ENCODE data around the gene SLC25A27.

Gene SLC25A27

GRCh38 chr6:46648869-46649492 lies 3.8 kb upstream of the SLC25A27 start:
- no peak overlapping the region for H3K9ac ChIP-seq (ENCODE audit: low read length)
- no peak overlapping the region for H3K27ac ChIP-seq (ENCODE audit: low read length)
- H3K9me2 ChIP-seq (replicated peaks; ENCODE audit: insufficient read depth, low read length), result no peaks in the 10 kb centered on the region
- H3K4me2 ChIP-seq (ENCODE audit: low read depth, low read length), result no peak overlapping the region
- no peaks in the 10 kb centered on the region for H3K27me3 ChIP-seq (replicated peaks; ENCODE audit: insufficient read depth, low read length)
- H3K4me3 ChIP-seq (ENCODE audit: low read length), result no peak overlapping the region
- H3K9me3 ChIP-seq (replicated peaks; ENCODE audit: insufficient read depth, low read length), result no peaks in the 10 kb centered on the region
- H3K79me2 ChIP-seq (ENCODE audit: low read length), result no peaks in the 10 kb centered on the region
- H2AFZ ChIP-seq (ENCODE audit: low read length), result no peak overlapping the region
- no peaks in the 10 kb centered on the region for H3K4me1 ChIP-seq (ENCODE audit: low read length)
- no peaks in the 10 kb centered on the region for H3F3A ChIP-seq (ENCODE audit: insufficient read depth, low read length)
- DNase-seq, result no peak
- no peaks in the 10 kb centered on the region for H3K36me3 ChIP-seq (replicated peaks; ENCODE audit: insufficient read depth, low read length)
- TF ChIP-seq EZH2phosphoT487 (IDR thresholded peaks at IDR 0.05; ENCODE audit: low read length) (no peak), EZH2 (optimal IDR thresholded peaks at IDR 0.05; ENCODE audit: low read depth, low read length) (no peak)
- TF ChIP-seq, protein P1, sequence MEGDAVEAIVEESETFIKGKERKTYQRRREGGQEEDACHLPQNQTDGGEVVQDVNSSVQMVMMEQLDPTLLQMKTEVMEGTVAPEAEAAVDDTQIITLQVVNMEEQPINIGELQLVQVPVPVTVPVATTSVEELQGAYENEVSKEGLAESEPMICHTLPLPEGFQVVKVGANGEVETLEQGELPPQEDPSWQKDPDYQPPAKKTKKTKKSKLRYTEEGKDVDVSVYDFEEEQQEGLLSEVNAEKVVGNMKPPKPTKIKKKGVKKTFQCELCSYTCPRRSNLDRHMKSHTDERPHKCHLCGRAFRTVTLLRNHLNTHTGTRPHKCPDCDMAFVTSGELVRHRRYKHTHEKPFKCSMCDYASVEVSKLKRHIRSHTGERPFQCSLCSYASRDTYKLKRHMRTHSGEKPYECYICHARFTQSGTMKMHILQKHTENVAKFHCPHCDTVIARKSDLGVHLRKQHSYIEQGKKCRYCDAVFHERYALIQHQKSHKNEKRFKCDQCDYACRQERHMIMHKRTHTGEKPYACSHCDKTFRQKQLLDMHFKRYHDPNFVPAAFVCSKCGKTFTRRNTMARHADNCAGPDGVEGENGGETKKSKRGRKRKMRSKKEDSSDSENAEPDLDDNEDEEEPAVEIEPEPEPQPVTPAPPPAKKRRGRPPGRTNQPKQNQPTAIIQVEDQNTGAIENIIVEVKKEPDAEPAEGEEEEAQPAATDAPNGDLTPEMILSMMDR (IDR thresholded peaks at IDR 0.05; ENCODE audit: low read length), result no peak
- H4K20me1 ChIP-seq (ENCODE audit: insufficient read depth, low read length), result no peaks in the 10 kb centered on the region

- H3K27me3 ChIP-seq (replicated peaks; ENCODE audit: insufficient read depth, low read length), result no peaks in the 10 kb centered on the region
- H3K9me2 ChIP-seq (replicated peaks; ENCODE audit: insufficient read depth, low read length), result no peaks in the 10 kb centered on the region
- no peaks in the 10 kb centered on the region for H3K9me3 ChIP-seq (replicated peaks; ENCODE audit: insufficient read depth, low read length)
- H3K4me2 ChIP-seq (ENCODE audit: low read depth, low read length), result no peak overlapping the region
- H3F3A ChIP-seq (ENCODE audit: insufficient read depth, low read length), result no peaks in the 10 kb centered on the region
- no peaks in the 10 kb centered on the region for H3K36me3 ChIP-seq (replicated peaks; ENCODE audit: insufficient read depth, low read length)
- no peak overlapping the region for H3K27ac ChIP-seq (ENCODE audit: low read length)
- no peak overlapping the region for H3K9ac ChIP-seq (ENCODE audit: low read length)
- H3K79me2 ChIP-seq (ENCODE audit: low read length), result no peaks in the 10 kb centered on the region
- H3K4me3 ChIP-seq (ENCODE audit: low read length), result no peak overlapping the region
- DNase-seq, result no peak
- TF ChIP-seq, protein P1 (IDR thresholded peaks at IDR 0.05; ENCODE audit: low read length), result no peak
- no peak for TF ChIP-seq EZH2phosphoT487 (IDR thresholded peaks at IDR 0.05; ENCODE audit: low read length)
- no peak for TF ChIP-seq EZH2 (optimal IDR thresholded peaks at IDR 0.05; ENCODE audit: low read depth, low read length)
- H3K4me1 ChIP-seq (ENCODE audit: low read length), result no peaks in the 10 kb centered on the region
- H4K20me1 ChIP-seq (ENCODE audit: insufficient read depth, low read length), result no peaks in the 10 kb centered on the region
- H2AFZ ChIP-seq (ENCODE audit: low read length), result no peak overlapping the region
Observed at GRCh38 chr6:46651006-46651405, 1.8 kb upstream of the SLC25A27 start.

- Histone ChIP-seq H3K27ac (ENCODE audit: low read length) (no peak overlapping the region), H3K79me2 (ENCODE audit: low read length) (no peaks in the 10 kb centered on the region), H4K20me1 (ENCODE audit: insufficient read depth, low read length) (no peaks in the 10 kb centered on the region), H3K9me2 (replicated peaks; ENCODE audit: insufficient read depth, low read length) (no peaks in the 10 kb centered on the region), H2AFZ (ENCODE audit: low read length) (no peak overlapping the region), H3K9ac (ENCODE audit: low read length) (no peak overlapping the region), H3K9me3 (replicated peaks; ENCODE audit: insufficient read depth, low read length) (no peaks in the 10 kb centered on the region), H3K4me2 (ENCODE audit: low read depth, low read length) (peak overlapping the region; percentile 77), H3K27me3 (replicated peaks; ENCODE audit: insufficient read depth, low read length) (no peaks in the 10 kb centered on the region), H3K36me3 (replicated peaks; ENCODE audit: insufficient read depth, low read length) (no peaks in the 10 kb centered on the region), H3F3A (ENCODE audit: insufficient read depth, low read length) (no peaks in the 10 kb centered on the region), H3K4me1 (ENCODE audit: low read length) (no peaks in the 10 kb centered on the region), H3K4me3 (ENCODE audit: low read length) (0 out of 2 replicates have a peak overlapping the region, but pooled peaks have one; percentile 81)
- no peak for DNase-seq
- TF ChIP-seq, protein P1 (IDR thresholded peaks at IDR 0.05; ENCODE audit: low read length), result no peak
- TF ChIP-seq EZH2phosphoT487 (IDR thresholded peaks at IDR 0.05; ENCODE audit: low read length) (no peak), EZH2 (optimal IDR thresholded peaks at IDR 0.05; ENCODE audit: low read depth, low read length) (no peak)
Observed at GRCh38 chr6:46651816-46652215, 959 bp upstream of the SLC25A27 start.

Measured in MM.1S (cell line).